ENCODE measurements around the gene C5orf63.

DNA sequence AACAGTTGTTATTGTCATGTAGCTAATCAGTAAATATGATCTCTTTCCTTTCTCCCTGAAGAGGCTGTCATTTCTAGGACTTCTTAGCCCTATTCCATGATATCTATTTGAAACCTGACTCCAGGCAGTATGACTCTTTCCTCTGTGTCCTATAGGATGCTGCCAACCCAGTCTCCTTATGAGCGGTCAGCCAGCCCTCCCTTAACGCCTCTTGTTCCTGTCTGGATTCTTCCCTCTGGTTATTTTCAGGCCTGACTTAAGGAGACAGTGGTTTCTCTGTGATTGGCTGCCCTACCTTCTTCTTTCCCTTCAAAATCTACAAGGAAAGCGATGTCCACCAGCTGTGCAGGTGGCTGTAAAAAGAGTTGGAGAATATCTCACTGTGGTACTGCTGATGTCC is 19.4 kb upstream of the C5orf63 start:
- TF ChIP-seq, protein P1, sequence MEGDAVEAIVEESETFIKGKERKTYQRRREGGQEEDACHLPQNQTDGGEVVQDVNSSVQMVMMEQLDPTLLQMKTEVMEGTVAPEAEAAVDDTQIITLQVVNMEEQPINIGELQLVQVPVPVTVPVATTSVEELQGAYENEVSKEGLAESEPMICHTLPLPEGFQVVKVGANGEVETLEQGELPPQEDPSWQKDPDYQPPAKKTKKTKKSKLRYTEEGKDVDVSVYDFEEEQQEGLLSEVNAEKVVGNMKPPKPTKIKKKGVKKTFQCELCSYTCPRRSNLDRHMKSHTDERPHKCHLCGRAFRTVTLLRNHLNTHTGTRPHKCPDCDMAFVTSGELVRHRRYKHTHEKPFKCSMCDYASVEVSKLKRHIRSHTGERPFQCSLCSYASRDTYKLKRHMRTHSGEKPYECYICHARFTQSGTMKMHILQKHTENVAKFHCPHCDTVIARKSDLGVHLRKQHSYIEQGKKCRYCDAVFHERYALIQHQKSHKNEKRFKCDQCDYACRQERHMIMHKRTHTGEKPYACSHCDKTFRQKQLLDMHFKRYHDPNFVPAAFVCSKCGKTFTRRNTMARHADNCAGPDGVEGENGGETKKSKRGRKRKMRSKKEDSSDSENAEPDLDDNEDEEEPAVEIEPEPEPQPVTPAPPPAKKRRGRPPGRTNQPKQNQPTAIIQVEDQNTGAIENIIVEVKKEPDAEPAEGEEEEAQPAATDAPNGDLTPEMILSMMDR (IDR thresholded peaks at IDR 0.05; ENCODE audit: low read depth, low read length, poor library complexity, severe bottlenecking): no peak
- TF ChIP-seq EZH2phosphoT487 (IDR thresholded peaks at IDR 0.05; ENCODE audit: borderline replicate concordance, low read length): no peak
